HCT116 (cell line): ENCODE measurements around the gene FBXO11.

Source experiments
- CBX3 ChIP-seq: IDR thresholded peaks from 2 replicates; pipeline ENCODE4 v1.6.1; 2012; ENCODE audit warnings: low read depth
- CTCF ChIP-seq, 3 experiments: fragments of 200-600 bp in 1 of 3; sonication (generic) in 1 of 3; IDR thresholded peaks in 2 of 3; conservative IDR thresholded peaks in 1 of 3; 2 replicates each; pipeline ENCODE4 v1.5.1; 2012 to 2017; ENCODE audit warnings: low read depth in 2 of 3, low read length in 2 of 3, antibody characterized with exemption in 1 of 3, borderline replicate concordance in 1 of 3, control low read depth in 1 of 3, mild to moderate bottlenecking in 1 of 3, mixed read lengths in 1 of 3, mixed run types in 1 of 3, moderate library complexity in 1 of 3; ENCODE audit not compliant: insufficient read depth in 1 of 3
- EZH2phosphoT487 ChIP-seq: fragments of 200-600 bp; IDR thresholded peaks from 2 replicates; pipeline ENCODE4 v1.6.1; 2018; ENCODE audit warnings: antibody characterized with exemption, borderline replicate concordance
- MAX ChIP-seq: IDR thresholded peaks from 2 replicates; pipeline ENCODE4 v1.6.1; 2012
- POLR2A ChIP-seq: IDR thresholded peaks from 2 replicates; pipeline ENCODE4 v1.7.0; 2011; ENCODE audit warnings: borderline replicate concordance; ENCODE audit not compliant: insufficient read depth, insufficient read length; ENCODE audit errors: extremely low read depth
- POLR2AphosphoS5 ChIP-seq: IDR thresholded peaks from 2 replicates; pipeline ENCODE4 v1.6.1; 2011; ENCODE audit warnings: mild to moderate bottlenecking, low read depth, low read length, moderate library complexity
- REST ChIP-seq: IDR thresholded peaks from 2 replicates; pipeline ENCODE4 v1.6.1; 2012; ENCODE audit warnings: low read depth
- SP1 ChIP-seq: IDR thresholded peaks from 2 replicates; pipeline ENCODE4 v1.6.1; 2012; ENCODE audit warnings: low read depth
- SRF ChIP-seq: IDR thresholded peaks from 2 replicates; pipeline ENCODE4 v1.6.1; 2012; ENCODE audit warnings: low read depth
- ZBTB33 ChIP-seq: IDR thresholded peaks from 2 replicates; pipeline ENCODE4 v1.6.1; 2011; ENCODE audit warnings: mild to moderate bottlenecking, low read length, moderate library complexity; ENCODE audit not compliant: insufficient replicate concordance; ENCODE audit errors: extremely low read depth

GRCh38 chr2:47950340-47951301, 44.3 kb upstream of the FBXO11 start:
- no peak for TF ChIP-seq CTCF (IDR thresholded peaks at IDR 0.05 in 2 of 3, conservative IDR thresholded peaks at IDR 0.05 in 1 of 3; ENCODE audit: borderline replicate concordance in 1 of 3, insufficient read depth in 1 of 3, low read depth in 2 of 3, low read length in 2 of 3)
- TF ChIP-seq POLR2AphosphoS5 = no peak
- no peak for TF ChIP-seq SP1
- TF ChIP-seq POLR2A = no peak
- no peak for TF ChIP-seq EZH2phosphoT487
- TF ChIP-seq SRF = no peak
- TF ChIP-seq MAX = no peak
- TF ChIP-seq CBX3 = no peak
- TF ChIP-seq ZBTB33 = no peak
- TF ChIP-seq REST = no peak
